Body of pancreas (tissue), 4 donors: ENCODE measurements around the gene SEZ6L. TPM values are rescaled to one million over a fixed set of nuclear protein-coding genes. Genes with fewer than 3 reads are reported as not detected.

ENCODE experiments used
- ATAC-seq: fragments of 150-250 bp; one replicate; pipeline ENCODE4 v1.9.1; 2016
- DNase-seq, 4 donors: peaks; one replicate each; pipeline ENCODE4 v3.0.0-alpha.2; 2019
- H3K27ac ChIP-seq, 4 donors: fragments of 200-600 bp; sonication (generic); 1 replicate in 3 of 4; 2 replicates in 1 of 4; pipeline versions ENCODE4 v1.5.1 to v1.6.1; 2016 to 2019; ENCODE audit warnings: mild to moderate bottlenecking in 1 of 4, mixed read lengths in 1 of 4, moderate library complexity in 1 of 4
- H3K27me3 ChIP-seq, 2 donors: fragments of 200-600 bp; sonication (generic); one replicate each; pipeline ENCODE4 v1.6.0; 2016; ENCODE audit warnings: mild to moderate bottlenecking in 1 of 2
- H3K36me3 ChIP-seq, 2 donors: fragments of 200-600 bp; sonication (generic); replicated peaks in 1 of 2; 2 replicates each; pipeline ENCODE4 v1.5.1; 2016; ENCODE audit warnings: low read depth in 2 of 2; ENCODE audit not compliant: insufficient read depth in 1 of 2
- H3K4me1 ChIP-seq: fragments of 200-600 bp; sonication (generic); one replicate; pipeline ENCODE4 v1.6.0; 2016
- H3K4me3 ChIP-seq, 2 donors: fragments of 200-600 bp; sonication (generic); 1 replicate in 1 of 2; 2 replicates in 1 of 2; pipeline ENCODE4 v1.5.1; 2016 to 2019
- H3K9me3 ChIP-seq, 3 donors: fragments of 200-600 bp; sonication (generic); 1 replicate in 2 of 3; 2 replicates in 1 of 3; pipeline ENCODE4 v1.5.1; 2016
- POLR2A ChIP-seq, 3 donors: fragments of 450-650 bp; IDR thresholded peaks; one replicate each; pipeline ENCODE4 v1.6.1; 2016; ENCODE audit warnings: antibody characterized with exemption in 3 of 3, mild to moderate bottlenecking in 2 of 3
- WGBS, 2 donors: methylation state at CpG; one replicate each; pipeline ENCODE4 v1.1.5; 2017; 5-methylcytosine and 5-hydroxymethylcytosine counted together
- intact Hi-C: fragments of 100-400 bp; cut with DNase I; formaldehyde crosslinking; loops from one replicate; pipeline ENCODE4 v1.15.1; 2023
- total RNA-seq, 2 donors: library from RNA; depleted of rRNA; stranded (reverse); fragments of >200 nt; gene quantifications; one replicate each; pipeline ENCODE4 v1.1.0, GENCODE V29; 2016
- TF ChIP-seq, protein P1 (sequence below), 7 experiments: fragments of 450-650 bp in 4 of 7; fragments of 200-600 bp in 3 of 7; sonication (generic) in 3 of 7; IDR thresholded peaks; one replicate each; pipeline ENCODE4 v1.5.1; 2016 to 2019; ENCODE audit warnings: antibody characterized with exemption in 7 of 7

SEZ6L gene
- total RNA-seq, 2 donors from 2014 or later = 0.33 to 0.52 TPM

DNA sequence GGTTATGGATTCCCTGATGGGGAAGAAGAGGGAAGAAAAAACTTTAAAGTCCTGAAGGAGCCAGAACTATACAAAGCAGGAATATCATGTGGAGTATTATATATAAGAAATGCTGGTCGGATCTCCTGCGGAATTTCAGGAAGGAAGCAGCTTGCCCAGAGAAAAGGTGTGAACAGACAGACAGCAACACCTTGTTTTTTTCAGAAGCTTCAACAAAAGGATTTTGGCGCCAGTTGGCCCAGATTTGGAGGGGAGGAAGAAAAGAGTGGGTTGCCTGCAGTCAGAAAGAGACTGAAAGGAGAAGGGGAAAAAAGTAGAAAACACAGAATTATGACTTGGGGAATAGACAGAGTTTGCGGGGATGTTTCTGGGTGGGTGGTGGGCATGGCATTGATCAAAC lies 45.2 kb downstream of the SEZ6L start:
- DNase-seq = no peak
- no peaks in the 10 kb centered on the region for H3K36me3 ChIP-seq
- no peak overlapping the region for H3K4me3 ChIP-seq
- no peak overlapping the region for H3K27ac ChIP-seq
- no peak for TF ChIP-seq POLR2A (IDR thresholded peaks at IDR 0.05)
- TF ChIP-seq, protein P1, sequence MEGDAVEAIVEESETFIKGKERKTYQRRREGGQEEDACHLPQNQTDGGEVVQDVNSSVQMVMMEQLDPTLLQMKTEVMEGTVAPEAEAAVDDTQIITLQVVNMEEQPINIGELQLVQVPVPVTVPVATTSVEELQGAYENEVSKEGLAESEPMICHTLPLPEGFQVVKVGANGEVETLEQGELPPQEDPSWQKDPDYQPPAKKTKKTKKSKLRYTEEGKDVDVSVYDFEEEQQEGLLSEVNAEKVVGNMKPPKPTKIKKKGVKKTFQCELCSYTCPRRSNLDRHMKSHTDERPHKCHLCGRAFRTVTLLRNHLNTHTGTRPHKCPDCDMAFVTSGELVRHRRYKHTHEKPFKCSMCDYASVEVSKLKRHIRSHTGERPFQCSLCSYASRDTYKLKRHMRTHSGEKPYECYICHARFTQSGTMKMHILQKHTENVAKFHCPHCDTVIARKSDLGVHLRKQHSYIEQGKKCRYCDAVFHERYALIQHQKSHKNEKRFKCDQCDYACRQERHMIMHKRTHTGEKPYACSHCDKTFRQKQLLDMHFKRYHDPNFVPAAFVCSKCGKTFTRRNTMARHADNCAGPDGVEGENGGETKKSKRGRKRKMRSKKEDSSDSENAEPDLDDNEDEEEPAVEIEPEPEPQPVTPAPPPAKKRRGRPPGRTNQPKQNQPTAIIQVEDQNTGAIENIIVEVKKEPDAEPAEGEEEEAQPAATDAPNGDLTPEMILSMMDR (IDR thresholded peaks at IDR 0.05) = no peak
- intact Hi-C loops = no loop called here
- H3K4me1 ChIP-seq = no peaks in the 10 kb centered on the region
- no peaks in the 10 kb centered on the region for H3K27me3 ChIP-seq
- ATAC-seq = no peak
- WGBS, 2 donors = 62 to 68% methylated on average over 4 of the region's 4 CpGs
- no peaks in the 10 kb centered on the region for H3K9me3 ChIP-seq

DNA sequence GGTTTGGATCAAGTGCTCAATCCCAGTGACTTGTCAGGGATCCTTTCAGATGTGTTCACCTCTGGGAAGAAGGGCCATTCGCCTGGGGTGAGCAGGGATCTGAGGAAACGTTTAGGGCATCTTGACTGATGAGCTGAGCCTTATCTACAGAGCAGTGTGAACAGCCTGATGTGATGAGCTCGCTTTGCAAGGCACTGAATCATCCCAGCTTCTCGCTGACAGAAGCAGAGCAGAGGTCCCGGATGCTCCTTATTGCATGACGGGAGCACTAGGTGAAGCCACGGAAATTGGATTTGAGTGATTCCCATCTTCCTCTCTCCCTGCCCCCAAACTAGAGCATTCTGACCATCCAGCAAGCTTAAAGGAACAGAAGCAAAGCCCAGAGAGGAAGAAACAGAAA lies 46.5 kb downstream of the SEZ6L start:
- 26 to 28% methylated on average over 7 of the region's 7 CpGs for WGBS, 2 donors
- TF ChIP-seq POLR2A (IDR thresholded peaks at IDR 0.05) = no peak
- TF ChIP-seq, protein P1 (IDR thresholded peaks at IDR 0.05) = no peak
- intact Hi-C loops = no loop called here

DNA sequence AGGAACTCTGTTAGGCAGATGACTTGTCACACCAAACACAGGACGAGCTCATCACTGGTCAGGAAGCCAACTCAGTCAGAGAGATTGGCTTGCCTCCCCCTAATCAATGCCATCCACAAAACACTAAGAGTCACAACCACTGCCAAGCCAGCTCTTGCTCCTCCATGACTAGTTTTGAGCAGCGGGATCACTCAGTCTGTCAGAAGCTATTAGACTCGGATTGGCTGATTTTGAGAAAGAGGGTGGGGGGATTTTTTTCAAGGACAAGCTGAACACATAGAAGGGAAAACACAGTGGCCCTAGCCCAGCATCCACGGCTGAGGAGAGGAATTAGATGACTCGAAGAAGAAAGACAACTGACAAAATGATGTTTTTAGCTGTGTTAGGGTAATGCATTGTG lies 55.9 kb downstream of the SEZ6L start:
- Histone ChIP-seq H3K36me3 (no peaks in the 10 kb centered on the region), H3K4me3 (no peak overlapping the region), H3K9me3 (no peaks in the 10 kb centered on the region), H3K27me3 (no peaks in the 10 kb centered on the region), H3K4me1 (no peaks in the 10 kb centered on the region), H3K27ac (no peak overlapping the region)
- ATAC-seq = no peak
- WGBS, 2 donors = 37 to 44% methylated on average over 5 of the region's 5 CpGs
- no peak for DNase-seq
- intact Hi-C loops = no loop called here
- no peak for TF ChIP-seq POLR2A (IDR thresholded peaks at IDR 0.05)
- TF ChIP-seq, protein P1 (IDR thresholded peaks at IDR 0.05) = no peak

More for the DNA sequence above, 46.5 kb downstream of the SEZ6L start:
- Histone ChIP-seq H3K4me1 (no peaks in the 10 kb centered on the region), H3K27ac (no peak overlapping the region), H3K36me3 (no peaks in the 10 kb centered on the region), H3K27me3 (no peaks in the 10 kb centered on the region), H3K4me3 (no peak overlapping the region), H3K9me3 (no peaks in the 10 kb centered on the region)
- ATAC-seq = no peak
- no peak for DNase-seq

DNA sequence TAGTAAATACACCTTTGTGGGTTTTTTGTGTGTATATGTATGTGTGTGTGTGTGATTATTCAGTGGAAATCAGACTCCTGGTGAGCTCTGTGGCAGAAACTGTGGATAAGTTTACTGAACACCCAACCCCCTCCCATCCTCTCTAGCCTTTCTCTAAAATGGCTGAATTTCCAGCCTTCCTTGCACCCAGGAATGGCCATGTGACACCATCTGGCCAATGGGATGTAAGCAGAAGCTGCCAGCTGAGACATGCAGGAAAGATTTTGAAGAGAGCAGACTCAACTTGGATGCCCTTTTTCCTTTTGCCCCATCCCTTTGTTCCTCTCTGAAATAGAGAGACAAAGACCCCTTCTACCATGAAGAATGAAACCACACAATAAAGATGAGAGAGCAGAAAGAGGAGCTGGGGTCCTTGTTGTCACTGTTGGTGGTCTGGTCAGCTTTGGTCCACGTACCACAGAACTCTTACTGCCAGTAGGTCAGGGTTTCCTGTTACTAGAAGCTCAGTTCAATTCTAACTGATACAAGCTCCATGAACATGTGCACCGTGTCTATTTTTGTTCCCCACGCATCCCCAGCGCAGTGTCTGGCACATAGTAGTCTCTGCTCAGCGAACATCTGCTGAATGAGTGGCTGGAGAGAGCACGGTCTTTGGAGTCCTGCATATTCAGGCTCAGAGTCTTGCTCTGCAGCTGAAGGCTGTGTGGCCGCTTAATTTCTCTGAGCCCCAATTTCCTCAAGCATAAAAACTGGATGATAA lies 57.5 kb downstream of the SEZ6L start:
- H3K9me3 ChIP-seq = no peaks in the 10 kb centered on the region
- WGBS, 2 donors = 65 to 66% methylated on average over 7 of the region's 7 CpGs
- no peak overlapping the region for H3K4me3 ChIP-seq
- no peaks in the 10 kb centered on the region for H3K4me1 ChIP-seq
- intact Hi-C loops = no loop called here
- DNase-seq (no peak), ATAC-seq (no peak)
- no peaks in the 10 kb centered on the region for H3K27me3 ChIP-seq
- TF ChIP-seq POLR2A (IDR thresholded peaks at IDR 0.05) = no peak
- TF ChIP-seq, protein P1 (IDR thresholded peaks at IDR 0.05) = no peak
- no peak overlapping the region for H3K27ac ChIP-seq
- H3K36me3 ChIP-seq = no peaks in the 10 kb centered on the region

DNA sequence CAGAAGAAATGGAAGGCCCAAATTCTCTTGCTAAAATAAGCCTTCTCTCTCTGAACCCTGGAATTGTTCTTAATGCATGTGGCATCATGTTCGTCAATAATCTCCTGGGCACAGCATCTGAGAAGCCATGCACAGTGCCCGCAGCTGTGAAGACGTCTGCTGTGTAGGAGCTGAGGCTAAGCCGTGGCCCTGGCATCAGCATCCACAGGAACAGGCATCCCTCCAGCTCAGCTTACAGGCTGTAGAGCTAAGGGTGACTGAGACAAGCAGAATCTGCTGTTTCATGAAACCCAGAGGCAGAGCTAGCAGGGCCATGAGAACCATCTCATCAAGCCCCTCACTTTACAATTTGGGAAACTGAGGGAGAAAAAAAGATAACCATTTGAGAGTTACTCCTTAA lies 60.6 kb downstream of the SEZ6L start:
- Histone ChIP-seq H3K36me3 (no peaks in the 10 kb centered on the region), H3K4me3 (no peak overlapping the region), H3K27ac (no peak overlapping the region), H3K27me3 (no peaks in the 10 kb centered on the region), H3K9me3 (no peaks in the 10 kb centered on the region), H3K4me1 (no peaks in the 10 kb centered on the region)
- intact Hi-C loops = no loop called here
- ATAC-seq (no peak), DNase-seq (no peak)
- no peak for TF ChIP-seq POLR2A (IDR thresholded peaks at IDR 0.05)
- TF ChIP-seq, protein P1 (IDR thresholded peaks at IDR 0.05) = no peak
- 75% methylated on average over 1 to 4 of the region's 4 CpGs for WGBS, 2 donors
